WI38 (cell line): ENCODE measurements around the gene CHML.

ENCODE experiments used
- H3K4me3 ChIP-seq: 2 replicates; pipeline ENCODE4 v1.5.1; 2011; ENCODE audit warnings: low read depth, mild to moderate bottlenecking, control low read depth, low read length
- CTCF ChIP-seq: IDR thresholded peaks from 2 replicates; pipeline ENCODE4 v1.5.1; 2012; ENCODE audit warnings: low read depth, mild to moderate bottlenecking, control low read depth, low read length

Gene CHML

GRCh38 chr1:241658081-241658793 is 18.1 kb upstream of the CHML start:
- no peak for TF ChIP-seq CTCF
- no peak overlapping the region for H3K4me3 ChIP-seq

GRCh38 chr1:241654641-241655040 is 14.5 kb upstream of the CHML start:
- H3K4me3 ChIP-seq: no peak overlapping the region
- no peak for TF ChIP-seq CTCF

GRCh38 chr1:241654019-241654418 is 13.8 kb upstream of the CHML start:
- no peak overlapping the region for H3K4me3 ChIP-seq
- TF ChIP-seq CTCF: no peak

- no peak within 1 kb of the TSS for H3K4me3 ChIP-seq
- no peak for TF ChIP-seq CTCF
These were observed 11.8 kb upstream of the CHML start, which contains the start of gene WDR64 for GRCh38 chr1:241652012-241652411. Gene WDR64, plus strand, starts transcription at chr1:241652281. Its CDS starts 204 bp downstream, at chr1:241652485.

- TF ChIP-seq CTCF: no peak
- no peak overlapping the region for H3K4me3 ChIP-seq
These were observed 8.0 kb upstream of the CHML start for GRCh38 chr1:241648159-241648558.

GRCh38 chr1:241647658-241648057 is 7.5 kb upstream of the CHML start:
- TF ChIP-seq CTCF: no peak
- H3K4me3 ChIP-seq: no peak overlapping the region

GRCh38 chr1:241646201-241646600 is 6.0 kb upstream of the CHML start:
- TF ChIP-seq CTCF: no peak
- no peak overlapping the region for H3K4me3 ChIP-seq
